HEK293 (cell line): ENCODE data around the gene MAF.

Experiments used
- ELK4 ChIP-seq: IDR thresholded peaks from 2 replicates; pipeline ENCODE4 v1.6.1; 2011; ENCODE audit warnings: mild to moderate bottlenecking, low read depth, low read length, borderline replicate concordance
- FEZF1 ChIP-seq: fragments of 450-650 bp; formaldehyde crosslinking; IDR thresholded peaks from 2 replicates; pipeline ENCODE4 v1.5.1; 2016; ENCODE audit warnings: missing biosample characterization, missing genetic modification characterization
- KLF9 ChIP-seq: fragments of 450-650 bp; formaldehyde crosslinking; IDR thresholded peaks from 2 replicates; pipeline ENCODE4 v1.5.1; 2016; ENCODE audit warnings: missing biosample characterization, missing genetic modification characterization, low read depth
- OSR2 ChIP-seq: fragments of 450-650 bp; formaldehyde crosslinking; IDR thresholded peaks from 2 replicates; pipeline ENCODE4 v1.5.1; 2016; ENCODE audit warnings: missing biosample characterization, missing genetic modification characterization
- SALL2 ChIP-seq: fragments of 450-650 bp; formaldehyde crosslinking; IDR thresholded peaks from 2 replicates; pipeline ENCODE4 v1.5.0; 2017; ENCODE audit warnings: missing biosample characterization, mild to moderate bottlenecking, missing genetic modification characterization, borderline replicate concordance
- SCRT1 ChIP-seq: fragments of 450-650 bp; formaldehyde crosslinking; IDR thresholded peaks from 2 replicates; pipeline ENCODE4 v1.5.1; 2016; ENCODE audit warnings: missing biosample characterization, missing genetic modification characterization, borderline replicate concordance
- TRIM28 ChIP-seq: IDR thresholded peaks from 2 replicates; pipeline ENCODE4 v1.6.1; 2011; ENCODE audit warnings: low read length, control low read depth, borderline replicate concordance
- WT1 ChIP-seq: fragments of 450-650 bp; formaldehyde crosslinking; IDR thresholded peaks from 2 replicates; pipeline ENCODE4 v1.5.1; 2016; ENCODE audit warnings: missing biosample characterization, missing genetic modification characterization
- YY2 ChIP-seq: fragments of 450-650 bp; formaldehyde crosslinking; IDR thresholded peaks from 2 replicates; pipeline ENCODE4 v1.5.1; 2016; ENCODE audit warnings: missing biosample characterization, missing genetic modification characterization
- ZBTB17 ChIP-seq: fragments of 450-650 bp; formaldehyde crosslinking; IDR thresholded peaks from 2 replicates; pipeline ENCODE4 v1.5.1; 2016; ENCODE audit warnings: missing biosample characterization, missing genetic modification characterization
- ZBTB26 ChIP-seq: fragments of 450-650 bp; formaldehyde crosslinking; optimal IDR thresholded peaks from 2 replicates; pipeline ENCODE3; 2016; ENCODE audit warnings: missing biosample characterization, mild to moderate bottlenecking, missing genetic modification characterization
- ZBTB7A ChIP-seq: fragments of 450-650 bp; formaldehyde crosslinking; IDR thresholded peaks from 2 replicates; pipeline ENCODE4 v1.5.1; 2016; ENCODE audit warnings: low read depth, missing biosample characterization, missing genetic modification characterization
- ZFHX2 ChIP-seq: fragments of 450-650 bp; formaldehyde crosslinking; conservative IDR thresholded peaks from 2 replicates; pipeline ENCODE4 v1.5.1; 2016; ENCODE audit warnings: missing biosample characterization, missing genetic modification characterization
- ZFP3 ChIP-seq: fragments of 450-650 bp; formaldehyde crosslinking; IDR thresholded peaks from 2 replicates; pipeline ENCODE4 v1.5.1; 2016; ENCODE audit warnings: low read depth, missing biosample characterization, missing genetic modification characterization
- ZNF10 ChIP-seq: fragments of 450-650 bp; formaldehyde crosslinking; IDR thresholded peaks from 2 replicates; pipeline ENCODE4 v1.5.1; 2017; ENCODE audit warnings: missing biosample characterization, missing genetic modification characterization
- ZNF140 ChIP-seq: fragments of 450-650 bp; formaldehyde crosslinking; IDR thresholded peaks from 2 replicates; pipeline ENCODE4 v1.5.1; 2016; ENCODE audit warnings: missing biosample characterization, missing genetic modification characterization
- ZNF169 ChIP-seq: fragments of 450-650 bp; formaldehyde crosslinking; IDR thresholded peaks from 2 replicates; pipeline ENCODE4 v1.5.1; 2016; ENCODE audit warnings: missing biosample characterization, missing genetic modification characterization
- ZNF174 ChIP-seq: fragments of 450-650 bp; formaldehyde crosslinking; IDR thresholded peaks from 2 replicates; pipeline ENCODE4 v1.5.0; 2017; ENCODE audit warnings: missing biosample characterization, mild to moderate bottlenecking, missing genetic modification characterization
- ZNF248 ChIP-seq: fragments of 450-650 bp; formaldehyde crosslinking; IDR thresholded peaks from 2 replicates; pipeline ENCODE4 v1.5.1; 2017; ENCODE audit warnings: missing biosample characterization, missing genetic modification characterization
- ZNF274 ChIP-seq, 2 experiments: fragments of 200-500 bp in 1 of 2; fragments of 450-650 bp in 1 of 2; sonication (Bioruptor generic) in 1 of 2; formaldehyde crosslinking in 1 of 2; IDR thresholded peaks; 2 replicates each; pipeline versions ENCODE4 v1.5.1 to v1.6.1; 2014 to 2016; ENCODE audit warnings: borderline replicate concordance in 1 of 2, inconsistent platforms in 1 of 2, low read length in 1 of 2, missing biosample characterization in 1 of 2, missing genetic modification characterization in 1 of 2
- ZNF366 ChIP-seq: fragments of 450-650 bp; formaldehyde crosslinking; conservative IDR thresholded peaks from 2 replicates; pipeline ENCODE4 v1.5.1; 2016; ENCODE audit warnings: missing biosample characterization, missing genetic modification characterization
- ZNF394 ChIP-seq: fragments of 450-650 bp; formaldehyde crosslinking; IDR thresholded peaks from 2 replicates; pipeline ENCODE4 v1.5.1; 2016; ENCODE audit warnings: missing biosample characterization, missing genetic modification characterization, mild to moderate bottlenecking, moderate library complexity, borderline replicate concordance
- ZNF433 ChIP-seq: fragments of 450-650 bp; formaldehyde crosslinking; IDR thresholded peaks from 2 replicates; pipeline ENCODE4 v1.5.1; 2016; ENCODE audit warnings: missing biosample characterization, missing genetic modification characterization, low read depth
- ZNF48 ChIP-seq: fragments of 450-650 bp; formaldehyde crosslinking; IDR thresholded peaks from 2 replicates; pipeline ENCODE4 v1.5.1; 2016; ENCODE audit warnings: missing biosample characterization, missing genetic modification characterization
- ZNF580 ChIP-seq: fragments of 450-650 bp; formaldehyde crosslinking; IDR thresholded peaks from 2 replicates; pipeline ENCODE4 v1.5.1; 2016; ENCODE audit warnings: missing biosample characterization, missing genetic modification characterization
- ZNF654 ChIP-seq: fragments of 450-650 bp; formaldehyde crosslinking; IDR thresholded peaks from 2 replicates; pipeline ENCODE4 v1.5.1; 2016; ENCODE audit warnings: low read depth, missing biosample characterization, missing genetic modification characterization
- ZNF768 ChIP-seq: fragments of 450-650 bp; formaldehyde crosslinking; IDR thresholded peaks from 2 replicates; pipeline ENCODE4 v1.5.1; 2018; ENCODE audit warnings: missing biosample characterization, mild to moderate bottlenecking, missing genetic modification characterization
- ZNF791 ChIP-seq: fragments of 450-650 bp; formaldehyde crosslinking; IDR thresholded peaks from 2 replicates; pipeline ENCODE4 v1.5.1; 2016; ENCODE audit warnings: missing biosample characterization, missing genetic modification characterization
- ZNF843 ChIP-seq: fragments of 450-650 bp; formaldehyde crosslinking; IDR thresholded peaks from 2 replicates; pipeline ENCODE4 v1.5.1; 2016; ENCODE audit warnings: missing biosample characterization, missing genetic modification characterization
- ZSCAN30 ChIP-seq: fragments of 450-650 bp; IDR thresholded peaks from 2 replicates; pipeline ENCODE4 v1.5.1; 2018; ENCODE audit warnings: missing biosample characterization, mild to moderate bottlenecking, missing genetic modification characterization, moderate library complexity
- ZXDB ChIP-seq: fragments of 450-650 bp; formaldehyde crosslinking; IDR thresholded peaks from 2 replicates; pipeline ENCODE4 v1.5.1; 2016; ENCODE audit warnings: missing biosample characterization, missing genetic modification characterization
- TF ChIP-seq, protein P1 (sequence below): fragments of 450-650 bp; formaldehyde crosslinking; IDR thresholded peaks from 2 replicates; pipeline ENCODE4 v1.5.1; 2016; ENCODE audit warnings: missing biosample characterization, missing genetic modification characterization
- TF ChIP-seq, protein P2 (sequence below): fragments of 450-650 bp; formaldehyde crosslinking; IDR thresholded peaks from 2 replicates; pipeline ENCODE4 v1.5.1; 2017; ENCODE audit warnings: missing biosample characterization, missing genetic modification characterization

MAF gene

DNA sequence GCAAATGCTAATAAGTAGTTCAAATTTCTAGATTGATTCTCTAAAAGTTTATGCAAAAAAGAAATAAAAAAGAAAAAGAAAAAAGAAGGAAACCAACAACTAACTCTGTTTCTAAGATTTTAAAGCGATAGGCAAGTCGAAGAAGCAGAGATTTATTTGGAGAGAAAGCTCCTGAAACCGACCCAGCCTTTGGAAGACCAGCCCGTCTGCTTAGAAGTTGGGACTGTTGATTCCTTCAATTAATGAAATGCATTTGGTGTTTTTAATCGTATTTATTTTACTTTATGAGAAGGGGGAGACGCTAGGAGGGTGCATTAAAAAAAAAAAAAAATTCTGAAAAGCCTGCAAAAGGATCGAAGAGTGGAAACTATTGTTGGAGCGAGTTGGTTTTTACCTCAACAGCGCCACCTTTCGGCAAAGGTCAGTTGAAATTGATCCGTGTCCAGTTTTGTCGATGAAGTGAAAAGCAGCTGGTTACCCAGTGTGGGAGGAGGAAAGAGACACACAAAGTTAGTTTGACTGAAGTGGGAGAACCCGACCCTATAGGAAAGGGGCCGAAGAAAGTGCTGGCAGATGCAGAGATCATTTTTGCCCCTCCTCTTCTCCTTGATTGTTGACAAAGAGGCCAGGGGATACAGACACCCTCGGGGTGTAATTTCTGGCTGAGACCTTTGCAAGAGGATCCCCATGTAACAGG is 1.5 kb upstream of the MAF start (continued):
- TF ChIP-seq SALL2 (tag by site-specific recombination) (no peak), KLF9 (tag by site-specific recombination) (0 out of 2 replicates have a peak, but pooled peaks have one; percentile 1), ZNF274 (IDR thresholded peaks at IDR 0.05; ENCODE audit: low read length) (no peak), ZNF274 (tag by site-specific recombination; IDR thresholded peaks at IDR 0.05; ENCODE audit: borderline replicate concordance) (no peak), ZNF433 (tag by site-specific recombination) (no peak), WT1 (no peak), ZNF580 (tag by site-specific recombination) (no peak), ZNF248 (tag by site-specific recombination) (no peak), ZBTB17 (tag by site-specific recombination) (peak; percentile 26; the same call in 1 of the 2 replicates), ZNF768 (tag by site-specific recombination) (no peak), ELK4 (no peak), ZNF366 (tag by site-specific recombination) (peak; percentile 26; the same call in 1 of the 2 replicates), ZNF174 (tag by site-specific recombination) (no peak), OSR2 (no peak), SCRT1 (no peak), ZBTB26 (tag by site-specific recombination) (no peak), TRIM28 (no peak; the same call in 1 of the 2 replicates), ZNF48 (tag by site-specific recombination) (no peak), ZNF843 (no peak), ZNF654 (peak; percentile 72), YY2 (no peak), ZXDB (0 out of 2 replicates have a peak, but pooled peaks have one; percentile 15), ZSCAN30 (no peak), ZNF140 (tag by site-specific recombination) (no peak), ZNF10 (tag by site-specific recombination) (no peak), ZNF394 (tag by site-specific recombination) (no peak), ZFP3 (tag by site-specific recombination) (no peak), ZFHX2 (tag by site-specific recombination) (peak; percentile 35), ZNF169 (tag by site-specific recombination) (no peak), ZNF791 (tag by site-specific recombination) (no peak), FEZF1 (tag by site-specific recombination) (no peak), ZBTB7A (tag by site-specific recombination) (no peak)
- TF ChIP-seq, protein P1, sequence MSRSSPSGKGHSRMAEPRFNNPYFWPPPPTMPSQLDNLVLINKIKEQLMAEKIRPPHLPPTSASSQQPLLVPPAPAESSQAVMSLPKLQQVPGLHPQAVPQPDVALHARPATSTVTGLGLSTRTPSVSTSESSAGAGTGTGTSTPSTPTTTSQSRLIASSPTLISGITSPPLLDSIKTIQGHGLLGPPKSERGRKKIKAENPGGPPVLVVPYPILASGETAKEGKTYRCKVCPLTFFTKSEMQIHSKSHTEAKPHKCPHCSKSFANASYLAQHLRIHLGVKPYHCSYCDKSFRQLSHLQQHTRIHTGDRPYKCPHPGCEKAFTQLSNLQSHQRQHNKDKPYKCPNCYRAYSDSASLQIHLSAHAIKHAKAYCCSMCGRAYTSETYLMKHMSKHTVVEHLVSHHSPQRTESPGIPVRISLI (tag by site-specific recombination) = 0 out of 2 replicates have a peak, but pooled peaks have one; percentile 22
- TF ChIP-seq, protein P2, sequence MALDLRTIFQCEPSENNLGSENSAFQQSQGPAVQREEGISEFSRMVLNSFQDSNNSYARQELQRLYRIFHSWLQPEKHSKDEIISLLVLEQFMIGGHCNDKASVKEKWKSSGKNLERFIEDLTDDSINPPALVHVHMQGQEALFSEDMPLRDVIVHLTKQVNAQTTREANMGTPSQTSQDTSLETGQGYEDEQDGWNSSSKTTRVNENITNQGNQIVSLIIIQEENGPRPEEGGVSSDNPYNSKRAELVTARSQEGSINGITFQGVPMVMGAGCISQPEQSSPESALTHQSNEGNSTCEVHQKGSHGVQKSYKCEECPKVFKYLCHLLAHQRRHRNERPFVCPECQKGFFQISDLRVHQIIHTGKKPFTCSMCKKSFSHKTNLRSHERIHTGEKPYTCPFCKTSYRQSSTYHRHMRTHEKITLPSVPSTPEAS (tag by site-specific recombination) = no peak
